CD14-positive monocyte (primary cell): ENCODE measurements around the gene SEPTIN8. TPM values are rescaled to one million over a fixed set of nuclear protein-coding genes. Genes with fewer than 3 reads are reported as not detected.

Experiments
- DNase-seq, 3 donors: peaks; one replicate each; pipeline ENCODE4 v3.0.0-alpha.2; 2011 to 2022
- H2AFZ ChIP-seq: 2 replicates; pipeline ENCODE4 v1.6.0; 2012; ENCODE audit warnings: mild to moderate bottlenecking, low read depth, low read length, inconsistent platforms; ENCODE audit not compliant: insufficient read depth, poor library complexity, severe bottlenecking
- H3K27ac ChIP-seq, 2 donors: 1 replicate in 1 of 2; 2 replicates in 1 of 2; pipeline ENCODE4 v1.5.1; 2012 to 2013; ENCODE audit warnings: low read length in 2 of 2, control low read depth in 1 of 2, inconsistent platforms in 1 of 2, low read depth in 1 of 2, mild to moderate bottlenecking in 1 of 2
- H3K27me3 ChIP-seq, 2 donors: one replicate each; pipeline versions ENCODE4 v1.6.0 to v1.6.1; 2011 to 2013; ENCODE audit warnings: low read length in 2 of 2; ENCODE audit not compliant: control insufficient read depth in 2 of 2, insufficient read depth in 2 of 2
- H3K36me3 ChIP-seq, 2 donors: replicated peaks in 1 of 2; 1 replicate in 1 of 2; 2 replicates in 1 of 2; pipeline versions ENCODE4 v1.5.1 to v1.6.1; 2012 to 2013; ENCODE audit warnings: low read length in 2 of 2, control low read depth in 1 of 2, inconsistent platforms in 1 of 2, mild to moderate bottlenecking in 1 of 2; ENCODE audit not compliant: insufficient read depth in 2 of 2, control insufficient read depth in 1 of 2
- H3K4me1 ChIP-seq, 2 donors: 1 replicate in 1 of 2; 2 replicates in 1 of 2; pipeline versions ENCODE4 v1.5.1 to v1.6.1; 2012 to 2013; ENCODE audit warnings: low read length in 2 of 2, control low read depth in 1 of 2, inconsistent platforms in 1 of 2, mild to moderate bottlenecking in 1 of 2, moderate library complexity in 1 of 2; ENCODE audit not compliant: insufficient read depth in 2 of 2, control insufficient read depth in 1 of 2
- H3K4me2 ChIP-seq: replicated peaks from 2 replicates; pipeline ENCODE3; 2012; ENCODE audit warnings: low read length, moderate library complexity, mild to moderate bottlenecking; ENCODE audit not compliant: poor library complexity, severe bottlenecking; ENCODE audit errors: extremely low read depth
- H3K4me3 ChIP-seq, 3 experiments: fragments of 200-600 bp in 1 of 3; sonication (generic) in 1 of 3; replicated peaks in 1 of 3; 1 replicate in 2 of 3; 2 replicates in 1 of 3; pipeline ENCODE4 v1.5.1; 2011 to 2013; ENCODE audit warnings: low read length in 3 of 3, mild to moderate bottlenecking in 3 of 3, control low read depth in 2 of 3, low read depth in 2 of 3, inconsistent platforms in 1 of 3, moderate library complexity in 1 of 3
- H3K79me2 ChIP-seq: 2 replicates; pipeline ENCODE4 v1.6.0; 2012; ENCODE audit warnings: mild to moderate bottlenecking, control low read depth, inconsistent platforms, low read length, moderate library complexity; ENCODE audit not compliant: insufficient read depth
- H3K9ac ChIP-seq: 2 replicates; pipeline ENCODE4 v1.6.0; 2017; ENCODE audit warnings: low read length, mild to moderate bottlenecking; ENCODE audit not compliant: insufficient read depth, poor library complexity, severe bottlenecking
- H3K9me3 ChIP-seq, 2 donors: replicated peaks in 1 of 2; 1 replicate in 1 of 2; 2 replicates in 1 of 2; pipeline versions ENCODE4 v1.5.1 to v1.6.1; 2012 to 2013; ENCODE audit warnings: low read length in 2 of 2, control low read depth in 1 of 2; ENCODE audit not compliant: control insufficient read depth in 1 of 2, insufficient read depth in 1 of 2
- H4K20me1 ChIP-seq: 2 replicates; pipeline ENCODE4 v1.6.0; 2012; ENCODE audit warnings: mild to moderate bottlenecking, low read length, control low read depth, moderate library complexity; ENCODE audit not compliant: insufficient read depth
- H3K27ac Mint-ChIP-seq, 7 donors: one replicate each; pipeline ENCODE4 v1.8.0; 2020; ENCODE audit warnings: mild to moderate bottlenecking in 7 of 7, mixed read lengths in 7 of 7, moderate library complexity in 6 of 7, inconsistent platforms in 2 of 7
- H3K27me3 Mint-ChIP-seq, 3 donors: one replicate each; pipeline ENCODE4 v1.8.0; 2021 to 2022; ENCODE audit warnings: low read depth in 3 of 3, mild to moderate bottlenecking in 3 of 3, mixed read lengths in 3 of 3, moderate library complexity in 3 of 3, inconsistent platforms in 1 of 3
- H3K36me3 Mint-ChIP-seq, 2 donors: one replicate each; pipeline ENCODE4 v1.8.0; 2020; ENCODE audit warnings: mixed read lengths in 2 of 2, inconsistent platforms in 1 of 2, mild to moderate bottlenecking in 1 of 2
- H3K4me1 Mint-ChIP-seq: one replicate; pipeline ENCODE4 v1.8.0; 2020; ENCODE audit warnings: mild to moderate bottlenecking, mixed read lengths
- H3K4me3 Mint-ChIP-seq, 2 donors: one replicate each; pipeline ENCODE4 v1.8.0; 2020; ENCODE audit warnings: mild to moderate bottlenecking in 2 of 2, mixed read lengths in 2 of 2, moderate library complexity in 1 of 2
- H3K9me3 Mint-ChIP-seq, 7 donors: one replicate each; pipeline ENCODE4 v1.8.0; 2020 to 2022; ENCODE audit warnings: mixed read lengths in 7 of 7, mild to moderate bottlenecking in 6 of 7, moderate library complexity in 6 of 7, inconsistent platforms in 2 of 7
- WGBS: methylation state at CpG from one replicate; pipeline ENCODE4 v1.1.5; 2013; ENCODE audit warnings: missing lambda C conversion rate; ENCODE audit not compliant: insufficient coverage; 5-methylcytosine and 5-hydroxymethylcytosine counted together
- intact Hi-C, 2 donors: fragments of 100-400 bp; cut with micrococcal nuclease; formaldehyde crosslinking; loops; one replicate each; pipeline versions ENCODE4 v1.15.0 to v1.15.1; 2023
- polyA plus RNA-seq, 3 donors: library from polyadenylated mRNA; depleted of rRNA in 1 of 3; unstranded in 2 of 3; stranded (reverse) in 1 of 3; fragments of 300-500 nt in 2 of 3; fragments of >200 nt in 1 of 3; fragmentation: Illumina TruSeq in 2 of 3; gene quantifications; 1 replicate in 2 of 3; 2 replicates in 1 of 3; pipeline ENCODE4 v1.2.3, GENCODE V29; 2012 to 2021
- TF ChIP-seq, protein P1 (sequence below): fragments of 200-600 bp; IDR thresholded peaks from one replicate; pipeline ENCODE4 v1.8.0; 2022; ENCODE audit warnings: antibody characterized with exemption, mild to moderate bottlenecking

Gene SEPTIN8
- polyA plus RNA-seq, 3 donors, result 0.36 to 5.0 (median 0.54) TPM

DNA sequence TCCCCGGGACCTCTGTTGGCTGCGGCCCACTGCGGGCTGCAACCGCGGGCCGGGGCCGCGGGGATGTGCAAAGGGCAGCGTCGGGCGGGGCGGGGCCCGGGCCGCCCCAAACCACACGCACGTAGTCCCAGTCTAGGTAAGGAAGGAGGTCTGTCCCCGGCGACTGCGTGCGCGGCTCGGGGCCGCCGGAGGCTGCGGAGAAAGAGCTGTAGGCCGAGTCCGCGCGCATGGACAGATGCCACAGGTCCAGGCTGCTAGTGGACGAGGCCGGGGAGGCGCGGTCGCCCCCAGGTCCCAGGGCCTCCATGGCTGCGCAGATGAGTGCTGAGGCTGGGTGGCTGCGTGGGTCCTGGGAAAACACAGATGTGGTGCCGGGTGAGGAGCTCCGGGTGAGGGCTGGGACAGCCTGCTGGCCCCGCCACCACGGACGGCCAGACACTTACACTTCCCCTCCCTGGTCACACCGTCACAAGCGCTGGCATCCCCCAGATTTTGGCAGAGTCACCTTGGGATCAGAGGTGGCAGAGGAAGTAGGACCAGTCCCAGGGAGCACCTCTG lies 48.9 kb upstream of the SEPTIN8 start:
- Histone ChIP-seq H3K4me2 (peak overlapping the region; percentile 50), H3K79me2 (peaks cover 11% of the 10 kb centered on the region), H3K4me3 (no peak overlapping the region), H3K27ac (no peak overlapping the region), H3K9me3 (peaks cover 0 to 17% of the 10 kb centered on the region in 2 donors), H2AFZ (no peak overlapping the region), H3K4me1 (peaks cover 16 to 39% of the 10 kb centered on the region in 2 donors), H3K9ac (peak overlapping the region; percentile 6), H4K20me1 (peaks cover 82% of the 10 kb centered on the region), H3K27me3 (peaks cover 45 to 85% of the 10 kb centered on the region in 2 donors), H3K36me3 (peaks cover 0 to 37% of the 10 kb centered on the region in 2 donors)
- peak in 1 of 3 donors; percentile 13 for DNase-seq
- H3K36me3 Mint-ChIP-seq, result peaks cover 39% of the 10 kb centered on the region in 2 donors
- peaks cover 0 to 21% (median 13%) of the 10 kb centered on the region in 7 donors for H3K9me3 Mint-ChIP-seq
- 8% methylated on average over 36 of the region's 43 CpGs for WGBS
- intact Hi-C loops, result loop anchor here in 1 of 2 donors (10.0 kb wide), 1 partner anchor 321 kb away; no protein-coding TSS in a partner anchor
- H3K27ac Mint-ChIP-seq, result no peak overlapping the region
- TF ChIP-seq, protein P1, sequence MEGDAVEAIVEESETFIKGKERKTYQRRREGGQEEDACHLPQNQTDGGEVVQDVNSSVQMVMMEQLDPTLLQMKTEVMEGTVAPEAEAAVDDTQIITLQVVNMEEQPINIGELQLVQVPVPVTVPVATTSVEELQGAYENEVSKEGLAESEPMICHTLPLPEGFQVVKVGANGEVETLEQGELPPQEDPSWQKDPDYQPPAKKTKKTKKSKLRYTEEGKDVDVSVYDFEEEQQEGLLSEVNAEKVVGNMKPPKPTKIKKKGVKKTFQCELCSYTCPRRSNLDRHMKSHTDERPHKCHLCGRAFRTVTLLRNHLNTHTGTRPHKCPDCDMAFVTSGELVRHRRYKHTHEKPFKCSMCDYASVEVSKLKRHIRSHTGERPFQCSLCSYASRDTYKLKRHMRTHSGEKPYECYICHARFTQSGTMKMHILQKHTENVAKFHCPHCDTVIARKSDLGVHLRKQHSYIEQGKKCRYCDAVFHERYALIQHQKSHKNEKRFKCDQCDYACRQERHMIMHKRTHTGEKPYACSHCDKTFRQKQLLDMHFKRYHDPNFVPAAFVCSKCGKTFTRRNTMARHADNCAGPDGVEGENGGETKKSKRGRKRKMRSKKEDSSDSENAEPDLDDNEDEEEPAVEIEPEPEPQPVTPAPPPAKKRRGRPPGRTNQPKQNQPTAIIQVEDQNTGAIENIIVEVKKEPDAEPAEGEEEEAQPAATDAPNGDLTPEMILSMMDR, result no peak
- H3K4me1 Mint-ChIP-seq, result peaks cover 33% of the 10 kb centered on the region
- H3K27me3 Mint-ChIP-seq, result peaks cover 72 to 96% (median 80%) of the 10 kb centered on the region in 3 donors
- H3K4me3 Mint-ChIP-seq, result peak overlapping the region in 1 of 2 donors; percentile 78

- peak overlapping the region; percentile 50 for H3K4me2 ChIP-seq
- 20% methylated on average over 71 of the region's 71 CpGs for WGBS
- peaks cover 38% of the 10 kb centered on the region in 2 donors for H3K36me3 Mint-ChIP-seq
Measured at GRCh38 chr5:132825033-132825833, 48.2 kb upstream of the SEPTIN8 start.

More at GRCh38 chr5:132825033-132825833, 48.2 kb upstream of the SEPTIN8 start:
- no peak for DNase-seq
- Histone ChIP-seq H3K27ac (no peak overlapping the region), H3K4me3 (no peak overlapping the region), H3K36me3 (peaks cover 0 to 37% of the 10 kb centered on the region in 2 donors), H3K9me3 (peaks cover 0 to 17% of the 10 kb centered on the region in 2 donors), H3K79me2 (peaks cover 11% of the 10 kb centered on the region), H3K4me1 (peaks cover 13 to 35% of the 10 kb centered on the region in 2 donors), H3K27me3 (peaks cover 45 to 87% of the 10 kb centered on the region in 2 donors), H2AFZ (no peak overlapping the region), H3K9ac (peak overlapping the region; percentile 6), H4K20me1 (peaks cover 86% of the 10 kb centered on the region)
- peaks cover 0 to 21% (median 13%) of the 10 kb centered on the region in 7 donors for H3K9me3 Mint-ChIP-seq
- peaks cover 75 to 96% (median 84%) of the 10 kb centered on the region in 3 donors for H3K27me3 Mint-ChIP-seq
- H3K4me1 Mint-ChIP-seq, result peaks cover 33% of the 10 kb centered on the region
- peak overlapping the region in 1 of 2 donors; percentile 77 for H3K4me3 Mint-ChIP-seq
- H3K27ac Mint-ChIP-seq, result no peak overlapping the region
- TF ChIP-seq, protein P1, result no peak
- intact Hi-C loops, result loop anchor here in 1 of 2 donors (10.0 kb wide), 1 partner anchor 320 kb away; no protein-coding TSS in a partner anchor
